ENCODE measurements around the gene CRYGN.

CRYGN gene

DNA sequence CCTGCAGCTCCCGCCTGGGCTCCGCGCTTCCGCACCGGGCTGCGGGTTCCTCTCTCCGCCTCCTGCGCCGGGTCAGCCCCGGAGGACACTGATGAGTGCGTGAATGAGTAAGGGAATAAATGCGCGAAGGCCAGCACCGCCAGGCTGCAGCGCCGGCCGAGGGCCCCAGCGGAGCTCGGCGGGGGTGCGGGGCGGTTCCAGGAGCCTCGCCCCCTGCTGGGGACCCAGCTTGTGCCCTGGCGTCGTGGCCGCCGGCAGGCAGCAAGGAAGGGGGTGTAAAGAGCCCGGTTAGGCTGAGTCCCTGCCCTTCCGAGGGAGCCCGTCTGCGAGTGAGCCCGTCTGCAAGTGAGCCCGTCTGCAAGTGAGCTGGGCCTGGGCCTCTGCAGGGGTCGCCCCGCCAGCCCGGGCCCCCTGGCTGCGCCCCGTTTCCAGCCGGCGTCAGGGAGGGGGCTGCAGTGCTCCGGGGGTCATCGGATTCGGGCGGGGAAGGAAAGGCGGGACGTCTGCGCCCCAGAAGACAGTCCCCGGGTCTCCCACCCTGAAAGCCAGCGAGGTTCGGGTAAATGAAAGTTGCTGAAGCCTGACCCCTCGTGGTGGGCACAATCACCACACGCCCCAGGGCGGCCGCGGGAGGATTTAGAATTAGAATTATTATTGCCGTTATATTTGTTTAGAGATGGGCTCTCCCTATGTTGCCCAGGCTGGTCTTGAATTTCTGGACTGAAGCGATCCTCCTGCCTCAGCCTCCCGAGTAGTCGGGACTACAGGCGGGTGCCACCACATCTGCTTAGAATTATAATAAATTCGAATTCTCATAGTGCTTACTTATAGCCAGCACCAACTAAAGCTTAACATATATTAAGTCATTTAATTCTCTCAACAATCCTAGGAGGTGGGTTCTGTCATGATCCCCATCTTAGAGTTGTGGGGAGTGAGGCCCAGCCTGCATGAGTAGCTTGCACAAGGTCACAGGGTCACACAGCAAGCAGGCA is 8.6 kb upstream of the CRYGN start:
- H3K27ac ChIP-seq, result no peak overlapping the region

DNA sequence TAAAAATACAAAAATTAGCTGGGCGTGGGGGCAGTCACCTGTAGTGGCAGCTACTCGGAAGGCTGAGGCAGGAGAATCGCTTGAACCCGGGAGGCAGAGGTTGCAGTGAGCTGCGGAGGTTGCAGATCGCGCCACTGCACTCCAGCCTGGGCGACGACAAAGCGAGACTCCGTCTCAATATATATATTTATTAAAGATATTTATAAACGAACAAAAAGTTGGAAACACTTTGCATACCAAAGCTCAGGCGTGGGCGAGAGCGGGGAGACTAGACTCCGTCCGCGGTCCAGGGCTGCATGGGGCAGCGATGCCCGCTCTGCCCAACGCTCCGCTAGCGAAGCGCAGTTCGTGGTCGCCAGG is 7.9 kb upstream of the CRYGN start:
- no peak overlapping the region for H3K27ac ChIP-seq
- no peak for DNase-seq
- TF ChIP-seq, protein P1, sequence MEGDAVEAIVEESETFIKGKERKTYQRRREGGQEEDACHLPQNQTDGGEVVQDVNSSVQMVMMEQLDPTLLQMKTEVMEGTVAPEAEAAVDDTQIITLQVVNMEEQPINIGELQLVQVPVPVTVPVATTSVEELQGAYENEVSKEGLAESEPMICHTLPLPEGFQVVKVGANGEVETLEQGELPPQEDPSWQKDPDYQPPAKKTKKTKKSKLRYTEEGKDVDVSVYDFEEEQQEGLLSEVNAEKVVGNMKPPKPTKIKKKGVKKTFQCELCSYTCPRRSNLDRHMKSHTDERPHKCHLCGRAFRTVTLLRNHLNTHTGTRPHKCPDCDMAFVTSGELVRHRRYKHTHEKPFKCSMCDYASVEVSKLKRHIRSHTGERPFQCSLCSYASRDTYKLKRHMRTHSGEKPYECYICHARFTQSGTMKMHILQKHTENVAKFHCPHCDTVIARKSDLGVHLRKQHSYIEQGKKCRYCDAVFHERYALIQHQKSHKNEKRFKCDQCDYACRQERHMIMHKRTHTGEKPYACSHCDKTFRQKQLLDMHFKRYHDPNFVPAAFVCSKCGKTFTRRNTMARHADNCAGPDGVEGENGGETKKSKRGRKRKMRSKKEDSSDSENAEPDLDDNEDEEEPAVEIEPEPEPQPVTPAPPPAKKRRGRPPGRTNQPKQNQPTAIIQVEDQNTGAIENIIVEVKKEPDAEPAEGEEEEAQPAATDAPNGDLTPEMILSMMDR (IDR thresholded peaks at IDR 0.05; ENCODE audit: low read depth, low read length, missing control alignments), result no peak
- H3K27me3 ChIP-seq (replicated peaks), result no peaks in the 10 kb centered on the region
- no peaks in the 10 kb centered on the region for H3K36me3 ChIP-seq (replicated peaks)
- peak overlapping the region; percentile 59 for H3K4me3 ChIP-seq (ENCODE audit: low read depth, low read length)
- in situ Hi-C loops (cut with HindIII; ENCODE audit: low pct_ligation_motif_present, low sequenced_read_pairs), result loop anchor here (10.0 kb wide), 1 partner anchor 73 kb away; no protein-coding TSS in a partner anchor

More for the DNA sequence above, 8.6 kb upstream of the CRYGN start:
- Histone ChIP-seq H3K4me3 (ENCODE audit: low read depth, low read length) (peak overlapping the region; percentile 59), H3K27me3 (replicated peaks) (no peaks in the 10 kb centered on the region), H3K36me3 (replicated peaks) (no peaks in the 10 kb centered on the region)
- TF ChIP-seq, protein P1 (IDR thresholded peaks at IDR 0.05; ENCODE audit: low read depth, low read length, missing control alignments), result peak; percentile 86
- in situ Hi-C loops (cut with HindIII; ENCODE audit: low pct_ligation_motif_present, low sequenced_read_pairs), result loop anchor here (10.0 kb wide), 1 partner anchor 74 kb away; no protein-coding TSS in a partner anchor
- DNase-seq, result peak; percentile 53

DNA sequence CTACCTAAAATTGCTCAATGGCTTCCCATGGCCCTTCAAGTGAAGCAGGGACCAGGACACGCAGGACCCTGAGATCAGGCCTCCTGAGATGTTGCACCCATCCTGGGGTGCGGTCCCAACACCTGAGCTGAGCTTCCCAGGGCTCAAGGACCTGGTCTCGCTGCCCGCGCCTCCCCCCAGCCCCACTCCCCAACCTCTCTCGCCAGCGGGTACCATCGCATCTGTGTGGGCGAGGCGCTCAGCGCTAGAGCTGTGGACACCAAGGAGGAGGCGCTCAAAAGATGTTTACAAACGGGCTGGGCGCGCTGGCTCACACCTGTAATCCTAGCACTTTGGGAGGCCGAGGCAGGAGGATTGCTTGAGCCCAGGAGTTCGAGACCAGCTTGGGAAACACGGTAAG is 7.4 kb upstream of the CRYGN start:
- Histone ChIP-seq H3K27me3 (replicated peaks) (no peaks in the 10 kb centered on the region), H3K36me3 (replicated peaks) (no peaks in the 10 kb centered on the region), H3K27ac (no peak overlapping the region), H3K4me3 (ENCODE audit: low read depth, low read length) (no peak overlapping the region)
- no peak for DNase-seq
- in situ Hi-C loops (cut with HindIII; ENCODE audit: low pct_ligation_motif_present, low sequenced_read_pairs), result loop anchor here (10.0 kb wide), 1 partner anchor 73 kb away; no protein-coding TSS in a partner anchor
- TF ChIP-seq, protein P1 (IDR thresholded peaks at IDR 0.05; ENCODE audit: low read depth, low read length, missing control alignments), result no peak

DNA sequence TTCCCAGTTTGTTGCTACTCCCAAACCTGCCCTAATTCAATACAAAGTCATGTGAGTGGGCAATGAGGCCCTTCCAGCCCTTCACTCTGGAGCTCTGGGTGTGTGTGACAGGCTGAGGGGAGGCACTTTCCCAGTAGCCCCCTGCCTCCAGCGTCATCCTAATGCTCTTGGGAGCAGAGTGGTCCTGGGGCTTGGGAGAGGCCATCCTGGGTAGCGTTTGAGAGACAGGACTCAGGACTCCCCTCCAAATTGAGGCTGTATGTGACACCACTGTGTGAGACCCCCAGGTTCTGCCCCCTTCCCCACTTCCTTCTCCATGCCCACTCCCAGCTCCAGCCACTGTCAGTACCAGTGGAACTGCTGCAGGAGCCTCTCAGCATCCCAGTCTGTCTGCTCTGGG is 6.5 kb upstream of the CRYGN start:
- in situ Hi-C loops (cut with HindIII; ENCODE audit: low pct_ligation_motif_present, low sequenced_read_pairs), result loop anchor here (10.0 kb wide), 1 partner anchor 72 kb away; no protein-coding TSS in a partner anchor
- DNase-seq, result no peak
- H3K4me3 ChIP-seq (ENCODE audit: low read depth, low read length), result no peak overlapping the region
- TF ChIP-seq, protein P1 (IDR thresholded peaks at IDR 0.05; ENCODE audit: low read depth, low read length, missing control alignments), result no peak
- no peaks in the 10 kb centered on the region for H3K27me3 ChIP-seq (replicated peaks)
- H3K36me3 ChIP-seq (replicated peaks), result no peaks in the 10 kb centered on the region
- H3K27ac ChIP-seq, result no peak overlapping the region

DNA sequence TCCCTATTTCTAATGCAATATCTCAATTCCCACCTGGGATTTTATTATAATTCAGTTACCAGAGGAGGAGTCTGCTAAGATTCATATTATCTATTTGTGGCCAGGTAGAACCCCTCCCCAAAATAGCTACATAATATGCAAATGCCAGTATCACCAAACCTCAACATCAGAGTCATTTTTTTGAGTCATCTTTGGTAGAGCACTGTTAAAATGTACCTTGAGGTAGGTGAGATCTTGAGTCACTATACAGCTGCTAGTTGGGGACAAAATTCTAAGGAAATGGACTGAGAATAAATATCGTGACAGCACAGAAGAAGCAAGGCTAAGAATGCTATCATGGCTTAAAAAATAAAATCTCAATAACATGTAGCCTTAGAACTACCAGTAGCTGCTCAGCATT is 4.7 kb upstream of the CRYGN start:
- no peak overlapping the region for H3K27ac ChIP-seq
- H3K27me3 ChIP-seq (replicated peaks), result no peaks in the 10 kb centered on the region
- no peaks in the 10 kb centered on the region for H3K36me3 ChIP-seq (replicated peaks)
- in situ Hi-C loops (cut with HindIII; ENCODE audit: low pct_ligation_motif_present, low sequenced_read_pairs), result loop anchor here (10.0 kb wide), 1 partner anchor 70 kb away; no protein-coding TSS in a partner anchor
- H3K4me3 ChIP-seq (ENCODE audit: low read depth, low read length), result no peak overlapping the region
- no peak for DNase-seq
- TF ChIP-seq, protein P1 (IDR thresholded peaks at IDR 0.05; ENCODE audit: low read depth, low read length, missing control alignments), result no peak

Data from brain microvascular endothelial cell (primary cell).